Thoracic aorta (tissue), 2 donors: ENCODE data around the gene AK4. TPM values are rescaled to one million over a fixed set of nuclear protein-coding genes. Genes with fewer than 3 reads are reported as not detected.

ENCODE experiments used
- ATAC-seq: fragments of 150-250 bp; one replicate; pipeline ENCODE4 v1.8.0; 2017; ENCODE audit warnings: low read depth; ENCODE audit not compliant: insufficient number of reproducible peaks, low FRiP score
- DNase-seq: peaks from one replicate; pipeline ENCODE4 v3.0.0-alpha.2; 2020; ENCODE audit warnings: low spot score
- H3K27ac ChIP-seq, 2 donors: fragments of 200-600 bp; sonication (generic); 1 replicate in 1 of 2; 2 replicates in 1 of 2; pipeline ENCODE4 v1.5.1; 2016; ENCODE audit warnings: mild to moderate bottlenecking in 2 of 2, moderate library complexity in 2 of 2
- H3K27me3 ChIP-seq: fragments of 200-600 bp; sonication (generic); replicated peaks from 2 replicates; pipeline ENCODE4 v1.6.0; 2016; ENCODE audit warnings: mild to moderate bottlenecking; ENCODE audit not compliant: insufficient read depth
- H3K36me3 ChIP-seq: fragments of 200-600 bp; sonication (generic); one replicate; pipeline ENCODE4 v1.5.1; 2016
- H3K4me1 ChIP-seq, 2 donors: fragments of 200-600 bp; sonication (generic); 1 replicate in 1 of 2; 2 replicates in 1 of 2; pipeline versions ENCODE4 v1.5.1 to v1.6.0; 2016; ENCODE audit warnings: low read depth in 2 of 2, mild to moderate bottlenecking in 1 of 2; ENCODE audit not compliant: control insufficient read depth in 1 of 2
- H3K4me3 ChIP-seq: fragments of 200-600 bp; sonication (generic); 2 replicates; pipeline ENCODE4 v1.5.1; 2016; ENCODE audit warnings: mild to moderate bottlenecking
- H3K9me3 ChIP-seq: fragments of 200-600 bp; sonication (generic); 2 replicates; pipeline ENCODE4 v1.5.1; 2016
- CTCF ChIP-seq: fragments of 200-600 bp; sonication (generic); IDR thresholded peaks from one replicate; pipeline ENCODE4 v1.5.1; 2019; ENCODE audit warnings: antibody characterized with exemption
- total RNA-seq, 2 donors: library from RNA; depleted of rRNA; stranded (reverse); fragments of >200 nt; gene quantifications; one replicate each; pipeline versions ENCODE4 v1.1.0 to v1.2.3, GENCODE V29; 2016

The AK4 gene
- total RNA-seq, 2 donors from 2014 or later: 32.2 to 35.8 TPM

GRCh38 chr1:65225179-65225578 lies 77.2 kb downstream of the AK4 start:
- Histone ChIP-seq H3K4me3 (no peak overlapping the region), H3K27ac (no peak overlapping the region), H3K9me3 (no peaks in the 10 kb centered on the region), H3K27me3 (no peaks in the 10 kb centered on the region), H3K4me1 (no peaks in the 10 kb centered on the region), H3K36me3 (peaks cover 4% of the 10 kb centered on the region)
- TF ChIP-seq CTCF: no peak
- no peak for DNase-seq
- ATAC-seq: no peak

GRCh38 chr1:65229201-65229600 lies 81.2 kb downstream of the AK4 start:
- no peaks in the 10 kb centered on the region for H3K9me3 ChIP-seq
- no peak for DNase-seq
- no peak for TF ChIP-seq CTCF

GRCh38 chr1:65229754-65230339 lies 81.8 kb downstream of the AK4 start:
- Histone ChIP-seq H3K36me3 (peaks cover 4% of the 10 kb centered on the region), H3K27ac (no peak overlapping the region), H3K27me3 (no peaks in the 10 kb centered on the region), H3K9me3 (no peaks in the 10 kb centered on the region), H3K4me1 (no peaks in the 10 kb centered on the region), H3K4me3 (no peak overlapping the region)
- no peak for TF ChIP-seq CTCF
- ATAC-seq (no peak), DNase-seq (no peak)

More at GRCh38 chr1:65229201-65229600, 81.2 kb downstream of the AK4 start:
- H3K4me3 ChIP-seq: no peak overlapping the region
- no peak for ATAC-seq
- H3K27me3 ChIP-seq: no peaks in the 10 kb centered on the region
- H3K36me3 ChIP-seq: peaks cover 4% of the 10 kb centered on the region
- H3K4me1 ChIP-seq: no peaks in the 10 kb centered on the region
- H3K27ac ChIP-seq: no peak overlapping the region

GRCh38 chr1:65230731-65231481 lies 82.9 kb downstream of the AK4 start:
- ATAC-seq (no peak), DNase-seq (no peak)
- Histone ChIP-seq H3K9me3 (no peaks in the 10 kb centered on the region), H3K4me1 (no peaks in the 10 kb centered on the region), H3K27ac (no peak overlapping the region), H3K27me3 (no peaks in the 10 kb centered on the region), H3K36me3 (peaks cover 4% of the 10 kb centered on the region), H3K4me3 (no peak overlapping the region)
- TF ChIP-seq CTCF: no peak

- Histone ChIP-seq H3K27ac (no peak overlapping the region), H3K27me3 (no peaks in the 10 kb centered on the region), H3K4me1 (no peaks in the 10 kb centered on the region), H3K9me3 (no peaks in the 10 kb centered on the region), H3K36me3 (peaks cover 4% of the 10 kb centered on the region), H3K4me3 (no peak overlapping the region)
- TF ChIP-seq CTCF: no peak
- ATAC-seq: no peak
- no peak for DNase-seq
Observed at GRCh38 chr1:65231718-65232330, 83.8 kb downstream of the AK4 start.
